Osteoblast (primary cell): ENCODE results near the gene ABL2. TPM values are rescaled to one million over a fixed set of nuclear protein-coding genes. Genes with fewer than 3 reads are reported as not detected.
"Not testable (repeated sequence)": the region's sequence is repeated elsewhere in the genome, so short reads cannot be mapped to it uniquely, and the experiment has no call there.

Experiments
- DNase-seq: peaks from one replicate; pipeline ENCODE4 v3.0.0; 2011; ENCODE audit warnings: low spot score, mixed read lengths; ENCODE audit not compliant: insufficient read length; ENCODE audit errors: missing footprints
- H2AFZ ChIP-seq: 2 replicates; pipeline ENCODE4 v1.6.0; 2011; ENCODE audit warnings: mild to moderate bottlenecking, low read length
- H3K27ac ChIP-seq: 2 replicates; pipeline ENCODE4 v1.5.1; 2011; ENCODE audit warnings: mild to moderate bottlenecking, low read depth, low read length, moderate library complexity
- H3K27me3 ChIP-seq: 2 replicates; pipeline ENCODE4 v1.6.0; 2012; ENCODE audit warnings: mild to moderate bottlenecking, control low read depth, inconsistent platforms, low read length, moderate library complexity; ENCODE audit not compliant: insufficient read depth
- H3K36me3 ChIP-seq: 2 replicates; pipeline ENCODE4 v1.5.1; 2011; ENCODE audit warnings: mild to moderate bottlenecking, low read length, control low read depth, moderate library complexity; ENCODE audit not compliant: insufficient read depth
- H3K4me1 ChIP-seq: 2 replicates; pipeline ENCODE4 v1.5.1; 2011; ENCODE audit warnings: mild to moderate bottlenecking, low read length, control low read depth, moderate library complexity; ENCODE audit not compliant: insufficient read depth
- H3K4me2 ChIP-seq: 2 replicates; pipeline ENCODE4 v1.6.0; 2011; ENCODE audit warnings: mild to moderate bottlenecking, low read length; ENCODE audit not compliant: insufficient read depth
- H3K4me3 ChIP-seq: fragments of 200-600 bp; sonication (generic); 3 replicates; pipeline ENCODE4 v1.5.1; 2012; ENCODE audit warnings: mild to moderate bottlenecking, low read length, inconsistent platforms; ENCODE audit not compliant: insufficient read depth
- H3K79me2 ChIP-seq: 2 replicates; pipeline ENCODE4 v1.6.0; 2012; ENCODE audit warnings: mild to moderate bottlenecking, low read length, control low read depth, inconsistent platforms; ENCODE audit not compliant: insufficient read depth
- H3K9me3 ChIP-seq: 2 replicates; pipeline ENCODE4 v1.5.1; 2011; ENCODE audit warnings: low read depth, low read length, control low read depth
- H4K20me1 ChIP-seq: 2 replicates; pipeline ENCODE4 v1.6.0; 2012; ENCODE audit warnings: mild to moderate bottlenecking, low read length, control low read depth; ENCODE audit not compliant: insufficient read depth
- total RNA-seq: library from RNA; depleted of rRNA; stranded (reverse); fragments of >200 nt; gene quantifications from 2 replicates; pipeline ENCODE4 v1.2.3, GENCODE V29; 2012
- TF ChIP-seq, protein P1 (sequence below): IDR thresholded peaks from 2 replicates; pipeline ENCODE4 v1.5.1; 2011; ENCODE audit warnings: mild to moderate bottlenecking, low read depth, low read length, moderate library complexity; ENCODE audit errors: extremely low read depth

The ABL2 gene
- total RNA-seq, 1 donor, result 87.2 TPM

DNA sequence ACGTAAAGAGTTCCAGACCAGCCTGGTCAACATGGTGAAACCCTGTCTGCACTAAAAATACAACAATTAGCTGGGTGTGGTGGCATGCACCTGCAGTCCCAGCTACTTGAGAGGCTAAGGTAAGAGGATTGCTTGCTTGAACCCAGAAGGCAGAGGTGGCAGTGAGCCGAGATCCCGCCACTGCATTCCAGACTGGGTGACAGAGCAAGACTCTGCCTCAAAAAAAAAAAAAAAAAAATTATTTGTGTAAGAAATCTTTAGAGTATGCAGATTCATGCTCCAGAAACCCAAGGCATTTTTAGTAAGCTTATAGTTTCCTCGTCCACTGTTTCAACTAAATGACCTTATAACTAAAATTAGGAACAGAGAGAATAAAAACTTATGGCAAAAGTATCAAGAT lies 51.3 kb downstream of the ABL2 start:
- no peak overlapping the region for H2AFZ ChIP-seq
- no peaks in the 10 kb centered on the region for H4K20me1 ChIP-seq
- DNase-seq, result no peak
- no peak overlapping the region for H3K4me3 ChIP-seq
- no peaks in the 10 kb centered on the region for H3K36me3 ChIP-seq
- H3K27me3 ChIP-seq, result no peaks in the 10 kb centered on the region
- peak overlapping the region; percentile 54 for H3K4me2 ChIP-seq
- H3K9me3 ChIP-seq, result no peaks in the 10 kb centered on the region
- peaks cover 41% of the 10 kb centered on the region for H3K79me2 ChIP-seq
- H3K4me1 ChIP-seq, result peaks cover 40% of the 10 kb centered on the region
- peak overlapping the region; percentile 81 for H3K27ac ChIP-seq
- TF ChIP-seq, protein P1, sequence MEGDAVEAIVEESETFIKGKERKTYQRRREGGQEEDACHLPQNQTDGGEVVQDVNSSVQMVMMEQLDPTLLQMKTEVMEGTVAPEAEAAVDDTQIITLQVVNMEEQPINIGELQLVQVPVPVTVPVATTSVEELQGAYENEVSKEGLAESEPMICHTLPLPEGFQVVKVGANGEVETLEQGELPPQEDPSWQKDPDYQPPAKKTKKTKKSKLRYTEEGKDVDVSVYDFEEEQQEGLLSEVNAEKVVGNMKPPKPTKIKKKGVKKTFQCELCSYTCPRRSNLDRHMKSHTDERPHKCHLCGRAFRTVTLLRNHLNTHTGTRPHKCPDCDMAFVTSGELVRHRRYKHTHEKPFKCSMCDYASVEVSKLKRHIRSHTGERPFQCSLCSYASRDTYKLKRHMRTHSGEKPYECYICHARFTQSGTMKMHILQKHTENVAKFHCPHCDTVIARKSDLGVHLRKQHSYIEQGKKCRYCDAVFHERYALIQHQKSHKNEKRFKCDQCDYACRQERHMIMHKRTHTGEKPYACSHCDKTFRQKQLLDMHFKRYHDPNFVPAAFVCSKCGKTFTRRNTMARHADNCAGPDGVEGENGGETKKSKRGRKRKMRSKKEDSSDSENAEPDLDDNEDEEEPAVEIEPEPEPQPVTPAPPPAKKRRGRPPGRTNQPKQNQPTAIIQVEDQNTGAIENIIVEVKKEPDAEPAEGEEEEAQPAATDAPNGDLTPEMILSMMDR, result no peak

DNA sequence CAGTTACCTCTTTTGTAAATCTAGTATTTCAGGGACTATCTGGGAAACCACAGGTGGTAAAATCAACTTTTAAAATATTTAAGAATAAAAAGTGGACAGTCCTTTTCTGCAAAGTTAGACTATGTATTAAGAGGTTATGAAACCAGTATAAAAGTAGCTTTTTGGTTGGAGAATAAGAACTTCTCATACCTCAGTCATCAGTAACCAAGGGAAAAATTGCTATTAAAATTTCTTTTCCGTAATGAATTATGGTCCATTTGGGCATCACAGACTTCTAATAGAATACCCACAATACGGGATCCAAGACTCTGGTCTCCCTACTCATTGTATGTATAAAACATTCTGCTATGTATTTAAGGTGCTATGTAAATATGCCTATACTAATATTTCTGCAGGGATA lies 51.9 kb downstream of the ABL2 start:
- no peak for DNase-seq
- peaks cover 40% of the 10 kb centered on the region for H3K4me1 ChIP-seq
- H3K4me3 ChIP-seq, result no peak overlapping the region
- H2AFZ ChIP-seq, result no peak overlapping the region
- H3K4me2 ChIP-seq, result peak overlapping the region; percentile 62
- H4K20me1 ChIP-seq, result no peaks in the 10 kb centered on the region
- H3K36me3 ChIP-seq, result no peaks in the 10 kb centered on the region
- TF ChIP-seq, protein P1, result no peak
- H3K9me3 ChIP-seq, result no peaks in the 10 kb centered on the region
- peak overlapping the region; percentile 81 for H3K27ac ChIP-seq
- H3K27me3 ChIP-seq, result no peaks in the 10 kb centered on the region
- H3K79me2 ChIP-seq, result peaks cover 38% of the 10 kb centered on the region

DNA sequence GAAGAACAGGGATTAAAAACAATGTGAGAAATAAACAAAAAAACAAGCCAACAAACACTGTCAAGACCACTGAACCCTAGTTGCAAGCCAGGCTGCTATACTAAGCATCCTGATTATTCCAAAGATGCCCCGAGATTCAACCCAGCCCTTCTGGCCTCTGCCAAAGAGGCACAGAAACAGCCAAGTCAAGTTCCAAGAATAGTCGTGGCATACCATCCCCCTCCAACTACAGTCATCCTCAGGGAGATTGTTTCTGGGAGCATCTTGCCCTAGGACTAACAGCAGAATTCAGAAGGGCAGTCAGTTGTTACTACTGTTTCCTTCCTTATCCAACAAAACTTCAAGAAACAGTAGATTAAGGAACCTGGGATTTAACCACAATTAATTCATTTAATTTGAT lies 52.3 kb downstream of the ABL2 start:
- Histone ChIP-seq H3K27ac (peak overlapping the region; percentile 81), H2AFZ (no peak overlapping the region), H3K36me3 (no peaks in the 10 kb centered on the region), H3K27me3 (no peaks in the 10 kb centered on the region), H4K20me1 (no peaks in the 10 kb centered on the region), H3K4me2 (peak overlapping the region; percentile 62), H3K9me3 (no peaks in the 10 kb centered on the region), H3K4me3 (no peak overlapping the region), H3K4me1 (peaks cover 40% of the 10 kb centered on the region), H3K79me2 (peaks cover 38% of the 10 kb centered on the region)
- TF ChIP-seq, protein P1, result no peak
- DNase-seq, result no peak

DNA sequence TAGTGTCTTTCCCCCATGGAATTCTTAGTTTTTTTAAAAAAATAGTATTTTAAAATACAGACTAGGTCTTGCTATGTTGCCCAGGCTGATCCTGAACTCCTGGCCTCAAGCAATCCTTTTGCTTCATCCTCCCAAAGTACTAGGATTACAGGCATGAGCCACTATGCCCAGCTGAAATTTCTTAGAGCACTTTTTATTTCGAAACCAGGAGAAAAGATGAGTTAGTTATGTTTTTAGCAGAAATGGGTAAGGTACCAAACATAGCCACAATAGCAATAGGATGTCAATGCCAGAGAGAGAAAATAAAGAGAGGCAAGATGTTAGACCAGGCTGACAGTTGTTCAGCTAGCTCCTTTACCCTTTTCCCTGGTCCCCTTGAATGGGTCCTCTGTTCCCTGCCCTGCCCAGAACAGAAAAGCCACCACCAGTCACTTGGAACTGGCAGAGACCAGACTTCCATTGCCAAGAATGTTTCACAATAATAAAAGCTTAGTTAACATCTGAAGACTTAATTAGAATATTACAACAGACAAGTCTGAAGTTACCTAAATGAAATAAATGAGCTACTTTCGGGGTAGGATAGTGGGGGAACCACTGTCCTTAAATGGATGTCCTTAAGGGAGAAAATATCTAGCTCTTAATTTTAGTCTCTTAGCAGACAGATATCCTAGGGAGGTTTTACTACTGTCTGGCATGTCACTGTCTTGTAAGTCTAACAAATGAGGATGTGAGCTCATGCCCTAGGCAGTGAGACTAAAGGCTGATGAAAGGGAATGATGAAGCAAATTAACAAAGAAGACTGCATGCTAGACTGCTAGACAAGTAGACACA lies 54.3 kb downstream of the ABL2 start:
- Histone ChIP-seq H3K79me2 (peaks cover 37% of the 10 kb centered on the region), H3K27ac (peak overlapping the region; percentile 83), H3K4me2 (peak overlapping the region; percentile 42)

DNA sequence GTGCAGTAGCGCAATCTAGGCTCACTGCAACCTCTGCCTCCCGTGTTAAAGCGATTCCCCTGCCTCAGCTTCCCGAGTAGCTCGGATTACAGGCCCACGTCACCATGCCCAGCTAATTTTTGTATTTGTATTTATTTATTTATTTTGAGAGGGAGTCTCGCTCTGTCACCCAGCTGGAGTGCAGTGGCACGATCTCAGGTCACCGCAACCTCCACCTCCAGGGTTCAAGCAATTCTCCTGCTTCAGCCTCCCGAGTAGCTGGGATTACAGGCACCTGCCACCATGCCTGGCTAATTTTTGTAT lies 59.1 kb downstream of the ABL2 start:
- H3K9me3 ChIP-seq, H4K20me1 ChIP-seq, H3K36me3 ChIP-seq, H3K4me2 ChIP-seq, H3K27me3 ChIP-seq, H2AFZ ChIP-seq, H3K4me3 ChIP-seq, DNase-seq: not testable (repeated sequence)
- H3K79me2 ChIP-seq, result peaks cover 39% of the 10 kb centered on the region
- H3K4me1 ChIP-seq, result peaks cover 32% of the 10 kb centered on the region
- H3K27ac ChIP-seq, result peak overlapping the region; percentile 93

More for the DNA sequence above, 54.3 kb downstream of the ABL2 start:
- DNase-seq, result peak; percentile 18
- no peaks in the 10 kb centered on the region for H3K9me3 ChIP-seq
- no peak overlapping the region for H2AFZ ChIP-seq
- no peaks in the 10 kb centered on the region for H3K36me3 ChIP-seq
- H3K4me1 ChIP-seq, result peaks cover 42% of the 10 kb centered on the region
- TF ChIP-seq, protein P1, result no peak
- H4K20me1 ChIP-seq, result no peaks in the 10 kb centered on the region
- H3K27me3 ChIP-seq, result no peaks in the 10 kb centered on the region
- no peak overlapping the region for H3K4me3 ChIP-seq
